SK-N-MC (cell line): ENCODE data around the gene GPD1L.

Experiments used
- EZH2 ChIP-seq: fragments of 200-600 bp; sonication (generic); IDR thresholded peaks from one replicate; pipeline ENCODE4 v1.6.1; 2017; ENCODE audit warnings: antibody characterized with exemption
- FOXP2 ChIP-seq: optimal IDR thresholded peaks from 2 replicates; pipeline ENCODE3; 2011; ENCODE audit warnings: mild to moderate bottlenecking, moderate library complexity; ENCODE audit not compliant: insufficient read depth; ENCODE audit errors: extremely low read length, control extremely low read depth

DNA sequence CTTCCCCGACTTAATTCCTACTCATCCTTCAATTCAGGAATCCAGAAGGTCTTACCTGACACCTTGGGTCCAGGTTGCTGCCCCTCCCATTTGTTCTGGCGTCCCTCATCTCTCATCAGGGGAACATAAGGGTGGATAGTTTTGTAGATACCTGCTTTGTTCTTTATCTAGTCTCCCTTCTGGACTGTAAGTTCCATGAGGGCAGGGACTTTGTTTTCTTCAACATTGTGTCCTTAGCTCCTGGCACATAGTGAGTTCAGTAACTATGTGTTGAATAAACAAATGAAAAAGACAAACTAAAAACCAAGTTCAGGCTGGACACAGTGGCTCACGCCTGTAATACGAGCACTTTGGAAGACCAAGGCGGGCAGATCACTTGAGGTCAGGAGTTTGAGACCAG lies 13.2 kb upstream of the GPD1L start:
- no peak for TF ChIP-seq FOXP2
- no peak for TF ChIP-seq EZH2
